Subcutaneous abdominal adipose tissue (tissue), 5 donors: ENCODE data around the gene LBP.
"Not testable (repeated sequence)": the region's sequence is repeated elsewhere in the genome, so short reads cannot be mapped to it uniquely, and the experiment has no call there.

Experiments
- H3K27ac ChIP-seq: one replicate; pipeline ENCODE4 v1.7.0; 2013; ENCODE audit warnings: low read depth, mild to moderate bottlenecking, inconsistent platforms, low read length, moderate library complexity
- H3K27me3 ChIP-seq, 5 donors: one replicate each; pipeline ENCODE4 v1.7.0; 2013; ENCODE audit warnings: low read length in 5 of 5, inconsistent platforms in 1 of 5; ENCODE audit not compliant: control insufficient read depth in 5 of 5, insufficient read depth in 4 of 5
- H3K36me3 ChIP-seq, 5 donors: one replicate each; pipeline ENCODE4 v1.7.0; 2013; ENCODE audit warnings: low read length in 5 of 5; ENCODE audit not compliant: control insufficient read depth in 5 of 5, insufficient read depth in 5 of 5
- H3K4me1 ChIP-seq, 5 donors: one replicate each; pipeline ENCODE4 v1.7.0; 2013; ENCODE audit warnings: low read length in 5 of 5, mild to moderate bottlenecking in 3 of 5, moderate library complexity in 1 of 5; ENCODE audit not compliant: control insufficient read depth in 5 of 5, insufficient read depth in 5 of 5
- H3K4me3 ChIP-seq, 5 donors: one replicate each; pipeline ENCODE4 v1.7.0; 2013; ENCODE audit warnings: low read length in 5 of 5, low read depth in 1 of 5
- H3K9ac ChIP-seq, 5 donors: one replicate each; pipeline ENCODE4 v1.7.0; 2013; ENCODE audit warnings: low read length in 5 of 5, mild to moderate bottlenecking in 4 of 5, moderate library complexity in 3 of 5
- H3K9me3 ChIP-seq, 5 donors: one replicate each; pipeline ENCODE4 v1.7.0; 2013; ENCODE audit warnings: low read length in 5 of 5; ENCODE audit not compliant: control insufficient read depth in 5 of 5
- donor health status: healthy.
- donor health status: healthy.
- donor health status: healthy.
- donor health status: healthy.
- donor health status: healthy.

The LBP gene

DNA sequence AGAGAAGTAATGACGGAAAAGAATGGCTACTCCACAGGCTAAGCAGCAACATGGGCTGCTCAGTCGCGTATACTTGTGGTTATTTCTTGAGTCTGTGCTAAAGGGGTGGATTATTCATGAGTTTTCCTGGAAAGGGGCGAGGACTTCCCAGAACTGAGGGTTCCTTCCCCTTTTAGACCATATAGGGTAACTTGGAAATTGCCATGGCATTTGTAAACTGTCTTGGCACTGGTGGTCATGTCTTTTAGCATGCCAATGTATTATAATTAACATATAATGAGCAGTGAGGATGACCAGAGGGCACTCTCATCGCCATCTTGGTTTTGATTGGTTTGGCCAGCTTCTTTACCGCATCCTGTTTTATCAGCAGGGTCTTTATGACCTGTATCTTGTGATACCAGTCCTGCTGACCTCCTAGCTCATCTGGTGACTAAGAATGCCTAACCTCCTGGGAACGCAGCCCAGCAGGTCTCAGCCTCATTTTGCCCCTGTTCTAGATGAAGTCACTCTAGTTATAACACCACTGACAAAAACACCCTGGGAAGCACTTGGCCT is 11.4 kb downstream of the LBP start:
- peaks cover 1 to 31% (median 6%) of the 10 kb centered on the region in 5 donors for H3K4me1 ChIP-seq
- no peaks in the 10 kb centered on the region for H3K36me3 ChIP-seq
- H3K27ac ChIP-seq: no peak overlapping the region
- H3K9me3 ChIP-seq: no peaks in the 10 kb centered on the region
- H3K27me3 ChIP-seq: no peaks in the 10 kb centered on the region
- no peak overlapping the region for H3K4me3 ChIP-seq
- H3K9ac ChIP-seq: no peak overlapping the region

DNA sequence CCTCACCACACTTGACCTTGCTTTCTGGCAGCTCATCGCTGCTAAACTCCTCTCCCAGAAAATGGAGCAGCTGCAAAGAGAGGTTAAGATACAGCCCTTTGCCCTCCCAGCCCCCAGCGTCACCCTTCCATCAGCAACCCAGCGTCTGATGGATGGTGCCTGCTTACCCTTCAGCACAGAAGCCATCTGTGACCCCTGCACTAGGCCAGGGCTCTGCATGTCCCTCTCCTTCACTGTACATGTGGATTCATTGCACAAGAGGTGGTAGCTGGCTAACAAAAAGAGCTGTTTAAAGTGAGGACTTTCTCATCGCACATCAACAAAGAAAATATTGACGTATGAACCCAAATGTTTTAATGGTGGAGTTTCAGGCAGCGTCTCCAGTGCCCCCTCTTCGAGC is 12.3 kb downstream of the LBP start:
- no peaks in the 10 kb centered on the region for H3K27me3 ChIP-seq
- no peak overlapping the region for H3K4me3 ChIP-seq
- no peak overlapping the region for H3K27ac ChIP-seq
- H3K36me3 ChIP-seq: no peaks in the 10 kb centered on the region
- no peaks in the 10 kb centered on the region for H3K9me3 ChIP-seq
- H3K9ac ChIP-seq: no peak overlapping the region
- peaks cover 0 to 23% (median 6%) of the 10 kb centered on the region in 5 donors for H3K4me1 ChIP-seq

DNA sequence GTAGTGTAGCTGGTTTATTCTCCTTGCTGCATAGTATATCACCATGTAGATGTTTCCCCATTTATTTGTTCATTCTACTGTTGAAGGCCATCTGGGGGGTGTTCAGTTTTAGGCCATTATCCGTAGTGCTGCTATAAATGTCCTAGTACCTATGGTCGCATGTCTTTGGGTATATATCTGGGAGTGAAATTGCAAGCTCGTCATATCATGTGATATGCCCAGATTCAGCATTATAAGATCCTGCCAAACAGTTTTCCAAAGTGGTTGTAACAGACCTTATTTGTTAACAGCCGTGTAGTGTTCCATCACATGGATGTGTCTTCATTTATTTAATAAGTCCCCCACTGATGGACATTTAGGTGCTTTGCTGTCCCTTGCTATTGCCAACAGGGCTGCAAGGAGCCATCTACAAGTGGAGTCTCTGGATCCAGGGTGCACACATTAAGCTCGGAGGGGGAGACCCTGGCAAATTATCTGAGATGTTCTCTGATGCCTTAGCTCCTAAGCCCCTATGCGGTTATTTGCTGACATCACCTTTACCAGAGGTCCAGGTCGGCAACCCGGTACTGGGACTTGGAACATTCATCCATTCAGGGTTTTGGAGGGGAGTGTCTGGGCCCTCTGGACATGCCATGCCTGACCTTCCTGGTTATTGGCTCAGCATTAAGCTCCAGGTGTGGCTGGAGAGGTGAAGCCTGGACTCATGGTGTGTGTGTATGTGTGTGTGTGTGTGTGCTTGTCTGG is 16.9 kb downstream of the LBP start:
- Histone ChIP-seq H3K36me3 (no peaks in the 10 kb centered on the region), H3K27ac (no peak overlapping the region), H3K27me3 (no peaks in the 10 kb centered on the region), H3K4me1 (peaks cover 0 to 16% (median 6%) of the 10 kb centered on the region in 5 donors), H3K9me3 (no peaks in the 10 kb centered on the region), H3K4me3 (no peak overlapping the region), H3K9ac (no peak overlapping the region)

DNA sequence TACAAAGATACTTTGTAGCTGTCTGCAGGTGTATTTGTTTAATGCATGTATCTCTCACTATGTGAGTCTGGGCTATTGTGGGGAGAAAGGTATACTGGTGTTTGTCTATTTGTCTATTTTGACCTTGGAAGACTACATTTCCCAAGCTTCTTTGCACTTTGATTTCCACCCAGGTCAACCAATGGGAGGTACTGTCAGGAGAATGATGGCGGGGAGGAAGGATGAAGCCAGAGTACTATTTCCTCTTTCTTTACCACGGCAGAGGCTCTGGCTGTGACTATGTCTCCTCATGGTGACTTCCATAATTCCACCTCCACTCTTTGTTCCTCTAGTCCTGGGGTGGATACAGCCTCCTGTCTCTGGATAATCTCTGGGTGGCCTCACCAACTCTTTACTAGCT is 23.1 kb downstream of the LBP start:
- no peaks in the 10 kb centered on the region for H3K36me3 ChIP-seq
- no peak overlapping the region for H3K4me3 ChIP-seq
- peaks cover 0 to 11% (median 3%) of the 10 kb centered on the region in 5 donors for H3K4me1 ChIP-seq
- H3K9me3 ChIP-seq: no peaks in the 10 kb centered on the region
- H3K27me3 ChIP-seq: no peaks in the 10 kb centered on the region
- H3K9ac ChIP-seq: no peak overlapping the region
- H3K27ac ChIP-seq: no peak overlapping the region

DNA sequence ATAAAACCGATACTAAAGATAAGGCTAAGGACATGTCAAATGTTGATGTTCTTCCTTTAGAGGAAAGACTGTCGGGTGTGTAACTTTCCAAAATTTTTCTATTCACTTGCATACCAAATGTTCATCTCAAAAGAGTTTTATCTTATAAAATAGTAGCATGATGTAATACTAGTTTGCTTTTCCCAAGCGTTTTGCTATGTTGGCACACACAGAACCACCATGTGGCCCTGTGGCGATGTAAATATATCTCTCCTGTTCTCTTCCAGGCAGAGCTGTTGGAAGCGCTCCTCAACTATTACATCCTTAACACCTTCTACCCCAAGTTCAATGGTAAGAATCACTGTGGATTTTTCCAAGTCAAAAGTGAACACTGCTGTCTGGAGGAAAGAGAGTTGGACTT is 26.5 kb downstream of the LBP start:
- no peak overlapping the region for H3K4me3 ChIP-seq
- H3K9ac ChIP-seq: no peak overlapping the region
- H3K36me3 ChIP-seq: no peaks in the 10 kb centered on the region
- H3K9me3 ChIP-seq: no peaks in the 10 kb centered on the region
- no peak overlapping the region for H3K27ac ChIP-seq
- peaks cover 0 to 11% (median 3%) of the 10 kb centered on the region in 5 donors for H3K4me1 ChIP-seq
- H3K27me3 ChIP-seq: no peaks in the 10 kb centered on the region

DNA sequence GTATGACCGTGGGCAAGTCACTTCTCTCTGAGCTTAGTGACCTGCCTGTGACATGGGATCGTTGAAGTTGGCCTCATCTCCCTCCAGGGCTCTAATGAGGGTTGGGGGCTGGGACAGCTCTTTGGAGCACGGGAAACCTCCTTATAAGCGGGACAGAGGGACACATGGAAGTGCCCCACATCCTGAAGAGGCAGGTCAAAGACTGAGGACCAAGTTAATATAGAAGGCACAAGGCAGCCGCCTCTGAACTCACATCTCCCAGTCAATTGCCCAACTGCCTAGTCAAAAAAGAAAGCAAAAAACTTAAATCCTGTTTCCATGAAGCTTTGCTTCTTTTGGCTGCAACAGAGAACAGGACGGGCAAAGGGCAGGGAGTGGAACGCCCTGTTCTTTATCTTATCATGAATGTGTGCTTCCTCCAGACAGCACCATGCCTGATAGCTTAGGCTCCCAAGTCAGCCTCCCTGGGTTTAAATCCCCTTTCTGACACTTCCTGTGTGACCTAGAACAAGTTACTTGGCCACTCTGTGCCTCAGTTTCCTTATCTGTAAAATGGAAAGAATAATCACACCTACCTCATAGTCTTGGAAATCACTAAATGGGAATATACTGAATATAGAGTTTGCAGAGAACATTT is 27.1 kb downstream of the LBP start:
- H3K9ac ChIP-seq: no peak overlapping the region
- H3K27ac ChIP-seq: no peak overlapping the region
- H3K36me3 ChIP-seq: no peaks in the 10 kb centered on the region
- H3K27me3 ChIP-seq: no peaks in the 10 kb centered on the region
- no peaks in the 10 kb centered on the region for H3K9me3 ChIP-seq
- no peak overlapping the region for H3K4me3 ChIP-seq
- H3K4me1 ChIP-seq: peaks cover 0 to 11% (median 3%) of the 10 kb centered on the region in 5 donors

DNA sequence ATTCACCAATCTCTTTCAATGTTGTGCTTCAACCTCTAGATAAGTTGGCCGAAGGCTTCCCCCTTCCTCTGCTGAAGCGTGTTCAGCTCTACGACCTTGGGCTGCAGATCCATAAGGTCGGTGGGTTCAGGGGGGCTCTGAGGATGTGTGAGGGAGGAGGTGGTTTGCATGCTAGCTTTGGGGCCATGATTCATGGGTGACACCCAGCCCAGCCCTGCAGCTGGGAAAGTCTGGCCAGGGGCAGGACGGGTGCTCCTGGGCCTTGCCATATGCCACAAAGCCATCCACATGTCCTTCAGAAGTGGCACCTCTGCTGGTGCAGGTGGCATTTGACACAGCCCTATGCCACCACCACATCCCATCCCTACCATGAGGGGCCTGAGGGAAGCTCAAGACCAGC is 27.6 kb downstream of the LBP start:
- no peaks in the 10 kb centered on the region for H3K36me3 ChIP-seq
- H3K4me3 ChIP-seq: no peak overlapping the region
- H3K9me3 ChIP-seq: no peaks in the 10 kb centered on the region
- no peak overlapping the region for H3K9ac ChIP-seq
- H3K27ac ChIP-seq: no peak overlapping the region
- H3K27me3 ChIP-seq: no peaks in the 10 kb centered on the region
- H3K4me1 ChIP-seq: peaks cover 0 to 11% (median 3%) of the 10 kb centered on the region in 5 donors

DNA sequence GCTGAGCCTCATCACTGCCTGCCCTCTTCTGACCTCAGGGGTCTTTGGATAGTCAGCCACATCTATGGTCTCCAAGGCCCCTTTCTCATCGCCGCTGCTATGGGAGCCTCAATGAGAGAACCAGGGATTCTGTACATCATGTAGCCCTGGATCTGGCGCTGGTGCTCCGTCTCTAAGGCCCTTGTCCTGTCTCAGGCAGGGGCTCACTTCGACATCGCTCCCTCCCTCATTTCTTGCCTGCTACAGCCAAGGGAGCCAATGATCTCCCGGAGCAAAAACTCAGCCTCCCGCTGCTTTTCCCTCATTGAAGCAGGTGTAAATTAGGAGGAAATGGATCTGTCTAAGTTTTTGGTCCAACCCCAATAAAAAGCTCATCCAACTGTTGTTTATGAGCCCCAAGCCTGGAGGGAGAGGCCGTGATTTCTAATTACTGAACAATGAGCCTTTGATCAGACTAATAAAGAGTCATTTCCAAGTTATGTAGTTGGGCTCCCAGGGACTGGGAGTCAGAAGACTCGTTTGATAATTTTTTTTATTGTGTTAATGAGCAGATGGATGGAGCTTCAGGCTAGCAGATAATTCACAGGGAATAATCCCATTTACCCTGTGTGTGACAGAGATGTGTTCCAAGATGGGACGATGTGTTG is 30.9 kb downstream of the LBP start:
- Histone ChIP-seq H3K4me1 (peaks cover 0 to 11% (median 3%) of the 10 kb centered on the region in 5 donors), H3K9ac (no peak overlapping the region), H3K9me3 (no peaks in the 10 kb centered on the region), H3K36me3 (no peaks in the 10 kb centered on the region), H3K4me3 (no peak overlapping the region), H3K27ac (no peak overlapping the region), H3K27me3 (no peaks in the 10 kb centered on the region)

DNA sequence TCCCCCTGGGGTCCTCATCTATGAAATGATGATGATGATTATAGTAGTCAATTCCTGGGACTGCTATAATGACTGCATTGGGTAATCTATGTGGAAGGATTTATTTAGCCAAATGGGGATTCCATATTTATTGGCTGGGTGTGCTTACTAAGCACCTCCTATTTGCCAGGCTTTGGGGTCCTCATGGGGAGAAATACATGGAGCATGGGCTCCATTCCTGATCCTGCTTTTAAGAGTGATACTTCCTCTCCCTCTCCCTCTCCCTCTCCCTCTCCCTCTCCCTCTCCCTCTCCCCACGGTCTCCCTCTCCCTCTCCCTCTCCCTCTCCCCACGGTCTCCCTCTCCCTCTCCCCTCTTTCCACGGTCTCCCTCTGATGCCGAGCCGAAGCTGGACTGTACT is 31.6 kb downstream of the LBP start:
- H3K27me3 ChIP-seq, H3K36me3 ChIP-seq, H3K4me3 ChIP-seq, H3K9ac ChIP-seq, H3K4me1 ChIP-seq, H3K27ac ChIP-seq, H3K9me3 ChIP-seq: not testable (repeated sequence)

DNA sequence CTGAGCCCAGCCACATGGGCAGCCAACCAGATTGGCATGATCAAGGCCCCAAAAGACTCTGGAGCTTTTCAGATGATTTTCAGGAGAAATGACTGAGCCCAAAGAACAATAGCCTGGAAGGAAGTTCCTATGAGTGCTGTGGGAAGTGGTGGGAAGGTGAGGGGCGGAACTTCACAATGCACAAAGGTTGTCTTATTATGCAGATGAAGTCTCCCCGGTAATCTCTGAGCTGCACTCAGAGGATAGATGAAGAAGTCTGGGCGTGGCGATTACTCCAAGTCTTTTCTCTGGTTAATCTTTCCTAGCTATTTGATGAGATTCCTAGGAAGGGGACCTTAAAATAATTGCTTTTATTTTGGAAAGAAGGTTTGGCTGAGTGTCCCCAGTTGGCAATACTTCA is 36.9 kb downstream of the LBP start:
- no peak overlapping the region for H3K9ac ChIP-seq
- H3K36me3 ChIP-seq: no peaks in the 10 kb centered on the region
- no peaks in the 10 kb centered on the region for H3K9me3 ChIP-seq
- H3K27me3 ChIP-seq: no peaks in the 10 kb centered on the region
- H3K4me1 ChIP-seq: no peaks in the 10 kb centered on the region
- no peak overlapping the region for H3K4me3 ChIP-seq
- H3K27ac ChIP-seq: no peak overlapping the region
